Astrocyte of the spinal cord (primary cell): ENCODE data around the gene KANSL1L.

Experiments used
- DNase-seq: peaks from one replicate; pipeline ENCODE4 v3.0.0; 2011; ENCODE audit warnings: low read depth, low spot score
- H3K4me3 ChIP-seq: 2 replicates; pipeline ENCODE4 v1.5.1; 2011; ENCODE audit warnings: low read depth, mild to moderate bottlenecking, low read length, moderate library complexity
- CTCF ChIP-seq: IDR thresholded peaks from 2 replicates; pipeline ENCODE4 v1.5.1; 2012; ENCODE audit warnings: low read depth, mild to moderate bottlenecking, low read length, inconsistent platforms
- in situ Hi-C: cut with HindIII; loops from 2 replicates; pipeline ENCODE4 v1.10.0; 2017; ENCODE audit warnings: low sequenced_read_pairs

KANSL1L gene

GRCh38 chr2:210171309-210172218 lies at the start of gene KANSL1L:
Gene KANSL1L, minus strand, starts transcription at chr2:210171409. Its CDS starts 16,827 bp downstream, at chr2:210154582.
- H3K4me3 ChIP-seq = peak within 1 kb of the TSS; percentile 84
- in situ Hi-C loops = no loop called here
- DNase-seq = peak; percentile 98
- TF ChIP-seq CTCF = no peak

GRCh38 chr2:210215120-210215519 lies 43.9 kb upstream of the KANSL1L start:
- no peak for TF ChIP-seq CTCF
- in situ Hi-C loops = no loop called here
- H3K4me3 ChIP-seq = no peak overlapping the region

GRCh38 chr2:210210185-210210584 lies 39.0 kb upstream of the KANSL1L start:
- DNase-seq = no peak
- TF ChIP-seq CTCF = no peak
- in situ Hi-C loops = no loop called here
- no peak overlapping the region for H3K4me3 ChIP-seq

More at GRCh38 chr2:210215120-210215519, 43.9 kb upstream of the KANSL1L start:
- no peak for DNase-seq

- in situ Hi-C loops = no loop called here
- no peak for TF ChIP-seq CTCF
- no peak for DNase-seq
- H3K4me3 ChIP-seq = no peak overlapping the region
These were observed 36.7 kb upstream of the KANSL1L start for GRCh38 chr2:210207929-210208328.

- in situ Hi-C loops = no loop called here
- no peak overlapping the region for H3K4me3 ChIP-seq
- no peak for DNase-seq
- TF ChIP-seq CTCF = no peak
These were observed 32.3 kb upstream of the KANSL1L start for GRCh38 chr2:210203558-210203957.

GRCh38 chr2:210203147-210203546 lies 31.9 kb upstream of the KANSL1L start:
- no peak for DNase-seq
- H3K4me3 ChIP-seq = no peak overlapping the region
- no peak for TF ChIP-seq CTCF
- in situ Hi-C loops = no loop called here
